ENCODE measurements around the gene RNF144B.

Gene RNF144B

DNA sequence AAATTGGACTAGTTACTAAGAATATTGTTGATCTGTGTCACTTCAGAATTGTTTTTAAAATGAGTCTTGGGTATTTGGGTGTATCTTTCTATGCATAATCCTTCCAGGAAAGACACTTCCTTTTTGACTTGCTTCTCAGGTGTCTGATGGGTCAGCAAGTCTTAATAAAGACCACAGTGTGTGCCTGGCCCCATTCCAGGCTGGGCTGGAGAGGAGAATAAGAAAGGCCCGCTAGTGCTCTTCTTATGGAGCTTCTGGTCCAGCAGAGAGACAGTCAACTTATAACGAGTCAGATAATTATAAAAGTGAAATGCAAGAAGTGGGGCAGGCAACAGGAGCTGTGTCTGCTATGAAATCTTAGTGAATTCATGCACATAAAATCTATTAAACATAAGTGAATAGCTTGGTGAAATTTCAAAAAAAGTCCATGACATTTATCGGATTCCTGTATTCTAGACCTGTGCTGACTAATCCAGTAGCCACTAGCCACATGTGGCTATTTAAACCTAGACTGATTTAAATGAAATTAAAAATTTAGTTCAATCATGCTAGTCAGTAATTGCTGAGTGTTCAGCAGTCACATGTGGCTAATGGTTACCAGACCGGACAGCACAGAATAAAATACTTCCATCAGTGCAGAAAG lies 42.6 kb downstream of the RNF144B start:
- H3K9me3 ChIP-seq (ENCODE audit: control insufficient read depth, insufficient read depth, low read length) = no peaks in the 10 kb centered on the region
- no peak overlapping the region for H3K9ac ChIP-seq (ENCODE audit: low read depth, low read length)
- H3K4me3 ChIP-seq (ENCODE audit: low read depth, low read length) = no peak overlapping the region
- H3K27me3 ChIP-seq (ENCODE audit: control insufficient read depth, insufficient read depth, low read length) = no peaks in the 10 kb centered on the region
- H3K4me1 ChIP-seq (ENCODE audit: control insufficient read depth, insufficient read depth, low read length) = no peaks in the 10 kb centered on the region
- H3K36me3 ChIP-seq (ENCODE audit: control insufficient read depth, insufficient read depth, low read length) = no peaks in the 10 kb centered on the region

GRCh38 chr6:18431581-18431980 lies 44.4 kb downstream of the RNF144B start:
- Histone ChIP-seq H3K9me3 (ENCODE audit: control insufficient read depth, insufficient read depth, low read length) (no peaks in the 10 kb centered on the region), H3K27me3 (ENCODE audit: control insufficient read depth, insufficient read depth, low read length) (no peaks in the 10 kb centered on the region), H3K36me3 (ENCODE audit: control insufficient read depth, insufficient read depth, low read length) (no peaks in the 10 kb centered on the region), H3K9ac (ENCODE audit: low read depth, low read length) (no peak overlapping the region), H3K4me3 (ENCODE audit: low read depth, low read length) (no peak overlapping the region), H3K4me1 (ENCODE audit: control insufficient read depth, insufficient read depth, low read length) (no peaks in the 10 kb centered on the region)

DNA sequence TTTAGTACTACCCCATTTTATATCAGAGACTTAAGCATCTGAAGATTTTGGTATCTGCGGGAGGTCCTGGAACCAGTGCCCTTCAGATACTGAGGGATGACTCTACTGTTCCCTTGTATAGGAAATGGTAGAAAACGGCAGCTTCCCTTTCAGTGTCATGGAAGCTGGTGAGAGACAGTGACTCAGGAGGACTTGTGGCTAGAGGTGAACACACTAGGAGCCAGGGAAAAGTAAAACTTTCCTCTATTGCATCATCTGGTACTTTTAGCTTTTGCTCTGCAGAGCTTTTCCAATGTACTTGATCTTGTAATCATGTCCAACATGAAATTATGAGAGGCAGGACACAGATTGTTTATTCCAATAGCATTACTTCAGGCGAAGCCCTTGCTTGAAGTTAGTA lies 45.0 kb downstream of the RNF144B start:
- Histone ChIP-seq H3K9ac (ENCODE audit: low read depth, low read length) (no peak overlapping the region), H3K4me1 (ENCODE audit: control insufficient read depth, insufficient read depth, low read length) (no peaks in the 10 kb centered on the region), H3K4me3 (ENCODE audit: low read depth, low read length) (no peak overlapping the region), H3K36me3 (ENCODE audit: control insufficient read depth, insufficient read depth, low read length) (no peaks in the 10 kb centered on the region), H3K27me3 (ENCODE audit: control insufficient read depth, insufficient read depth, low read length) (no peaks in the 10 kb centered on the region), H3K9me3 (ENCODE audit: control insufficient read depth, insufficient read depth, low read length) (no peaks in the 10 kb centered on the region)

DNA sequence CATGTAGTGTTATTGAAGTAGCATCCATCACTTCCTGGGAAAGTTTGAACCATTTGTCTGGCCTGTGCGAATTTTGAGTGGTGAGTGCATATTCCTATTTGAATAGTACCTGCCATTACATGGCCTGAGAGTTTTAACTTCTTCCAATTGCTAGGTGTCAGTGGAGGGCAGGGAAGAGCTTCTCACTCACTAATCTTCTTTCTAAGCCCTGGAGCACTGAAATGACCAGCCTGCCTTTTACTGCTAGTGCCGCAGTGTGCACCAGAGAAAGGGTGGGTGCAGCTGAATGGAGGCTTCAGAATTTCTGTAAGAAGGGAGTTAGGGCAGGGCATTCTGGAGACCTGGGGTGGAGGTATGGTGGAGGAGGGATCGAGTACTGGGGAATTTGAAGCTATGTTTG lies 45.5 kb downstream of the RNF144B start:
- H3K9me3 ChIP-seq (ENCODE audit: control insufficient read depth, insufficient read depth, low read length) = no peaks in the 10 kb centered on the region
- H3K9ac ChIP-seq (ENCODE audit: low read depth, low read length) = no peak overlapping the region
- H3K4me1 ChIP-seq (ENCODE audit: control insufficient read depth, insufficient read depth, low read length) = no peaks in the 10 kb centered on the region
- H3K4me3 ChIP-seq (ENCODE audit: low read depth, low read length) = no peak overlapping the region
- H3K27me3 ChIP-seq (ENCODE audit: control insufficient read depth, insufficient read depth, low read length) = no peaks in the 10 kb centered on the region
- no peaks in the 10 kb centered on the region for H3K36me3 ChIP-seq (ENCODE audit: control insufficient read depth, insufficient read depth, low read length)

DNA sequence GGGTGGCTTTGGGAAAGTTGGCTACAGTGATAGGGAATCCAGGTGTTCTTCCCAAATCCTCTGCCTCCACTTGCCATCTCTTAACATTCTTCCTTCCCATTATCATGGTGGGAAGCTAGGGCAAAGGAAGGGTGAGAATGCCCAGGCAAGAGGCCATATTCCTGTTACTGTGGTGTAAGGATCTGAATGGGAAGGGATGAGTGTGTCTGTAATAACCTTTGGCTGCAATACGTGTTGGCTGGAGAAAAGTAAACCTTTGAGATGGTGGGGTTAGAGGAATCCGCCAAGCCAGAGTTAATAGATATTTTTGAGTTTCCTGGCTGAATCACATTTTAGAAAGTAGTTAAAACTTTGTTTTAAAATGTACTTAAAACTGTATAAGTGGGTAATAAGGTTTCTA lies 45.9 kb downstream of the RNF144B start:
- no peaks in the 10 kb centered on the region for H3K4me1 ChIP-seq (ENCODE audit: control insufficient read depth, insufficient read depth, low read length)
- H3K4me3 ChIP-seq (ENCODE audit: low read depth, low read length) = no peak overlapping the region
- H3K36me3 ChIP-seq (ENCODE audit: control insufficient read depth, insufficient read depth, low read length) = no peaks in the 10 kb centered on the region

GRCh38 chr6:18436341-18436740 lies 49.2 kb downstream of the RNF144B start:
- Histone ChIP-seq H3K4me1 (ENCODE audit: control insufficient read depth, insufficient read depth, low read length) (no peaks in the 10 kb centered on the region), H3K27me3 (ENCODE audit: control insufficient read depth, insufficient read depth, low read length) (no peaks in the 10 kb centered on the region), H3K4me3 (ENCODE audit: low read depth, low read length) (no peak overlapping the region), H3K9ac (ENCODE audit: low read depth, low read length) (no peak overlapping the region), H3K36me3 (ENCODE audit: control insufficient read depth, insufficient read depth, low read length) (no peaks in the 10 kb centered on the region), H3K9me3 (ENCODE audit: control insufficient read depth, insufficient read depth, low read length) (no peaks in the 10 kb centered on the region)

More for the DNA sequence above, 45.9 kb downstream of the RNF144B start:
- Histone ChIP-seq H3K9ac (ENCODE audit: low read depth, low read length) (no peak overlapping the region), H3K9me3 (ENCODE audit: control insufficient read depth, insufficient read depth, low read length) (no peaks in the 10 kb centered on the region), H3K27me3 (ENCODE audit: control insufficient read depth, insufficient read depth, low read length) (no peaks in the 10 kb centered on the region)

DNA sequence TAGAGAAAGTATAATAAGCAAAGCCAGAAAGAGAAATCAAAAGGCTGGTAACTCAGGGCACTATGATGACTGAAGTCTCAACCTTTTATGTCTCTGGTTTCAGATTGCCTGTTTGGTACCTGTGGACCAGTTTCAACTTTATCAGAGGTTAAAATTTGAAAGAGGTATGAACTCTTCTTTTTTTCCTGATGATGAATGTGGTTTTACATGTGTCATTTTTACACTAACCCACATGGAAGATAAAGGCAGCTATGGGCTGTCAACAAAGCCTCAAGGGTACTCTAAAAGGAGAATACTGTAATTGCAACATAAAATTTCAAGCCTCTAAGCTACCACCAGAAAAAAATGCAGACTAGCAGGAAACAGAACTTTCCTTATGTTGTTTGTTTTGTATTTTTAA lies 52.4 kb downstream of the RNF144B start:
- no peaks in the 10 kb centered on the region for H3K27me3 ChIP-seq (ENCODE audit: control insufficient read depth, insufficient read depth, low read length)
- no peaks in the 10 kb centered on the region for H3K4me1 ChIP-seq (ENCODE audit: control insufficient read depth, insufficient read depth, low read length)
- H3K9me3 ChIP-seq (ENCODE audit: control insufficient read depth, insufficient read depth, low read length) = no peaks in the 10 kb centered on the region
- no peak overlapping the region for H3K9ac ChIP-seq (ENCODE audit: low read depth, low read length)
- no peaks in the 10 kb centered on the region for H3K36me3 ChIP-seq (ENCODE audit: control insufficient read depth, insufficient read depth, low read length)
- H3K4me3 ChIP-seq (ENCODE audit: low read depth, low read length) = no peak overlapping the region

DNA sequence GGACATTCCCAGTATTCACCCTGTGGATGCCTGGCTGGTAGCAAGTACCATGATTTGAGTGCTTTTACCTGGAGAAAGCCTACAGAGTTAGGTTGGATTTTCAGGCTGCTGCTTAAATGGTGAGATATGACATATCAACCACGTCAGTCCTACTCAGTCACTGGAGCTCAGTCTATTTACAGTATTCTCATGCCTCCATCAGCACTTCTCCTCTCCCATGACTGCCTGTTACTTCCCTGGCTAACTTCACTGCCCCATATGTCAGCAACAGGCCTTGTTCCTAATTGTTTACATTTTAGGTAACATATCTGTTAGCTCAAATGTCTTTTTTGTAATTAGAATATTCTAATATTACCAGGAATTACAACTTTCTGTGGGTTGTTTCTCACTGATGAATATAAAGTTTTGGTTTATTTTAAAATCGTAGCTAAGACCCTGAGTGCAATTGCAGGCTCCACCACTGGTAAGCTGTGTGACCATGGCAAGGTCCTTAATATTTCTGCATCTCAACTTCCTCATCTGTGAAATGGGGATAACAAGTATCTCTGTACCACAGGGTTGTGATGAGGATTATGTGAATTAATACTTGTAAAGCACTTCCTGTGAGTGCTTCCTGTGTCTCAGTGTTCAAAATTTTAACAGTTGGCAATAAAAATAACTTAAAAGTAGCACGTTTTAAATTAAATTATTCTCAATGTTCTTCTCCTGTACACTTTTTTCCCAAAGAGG lies 54.3 kb downstream of the RNF144B start:
- Histone ChIP-seq H3K4me1 (ENCODE audit: control insufficient read depth, insufficient read depth, low read length) (no peaks in the 10 kb centered on the region), H3K4me3 (ENCODE audit: low read depth, low read length) (no peak overlapping the region), H3K9me3 (ENCODE audit: control insufficient read depth, insufficient read depth, low read length) (no peaks in the 10 kb centered on the region), H3K27me3 (ENCODE audit: control insufficient read depth, insufficient read depth, low read length) (no peaks in the 10 kb centered on the region), H3K9ac (ENCODE audit: low read depth, low read length) (no peak overlapping the region), H3K36me3 (ENCODE audit: control insufficient read depth, insufficient read depth, low read length) (no peaks in the 10 kb centered on the region)

DNA sequence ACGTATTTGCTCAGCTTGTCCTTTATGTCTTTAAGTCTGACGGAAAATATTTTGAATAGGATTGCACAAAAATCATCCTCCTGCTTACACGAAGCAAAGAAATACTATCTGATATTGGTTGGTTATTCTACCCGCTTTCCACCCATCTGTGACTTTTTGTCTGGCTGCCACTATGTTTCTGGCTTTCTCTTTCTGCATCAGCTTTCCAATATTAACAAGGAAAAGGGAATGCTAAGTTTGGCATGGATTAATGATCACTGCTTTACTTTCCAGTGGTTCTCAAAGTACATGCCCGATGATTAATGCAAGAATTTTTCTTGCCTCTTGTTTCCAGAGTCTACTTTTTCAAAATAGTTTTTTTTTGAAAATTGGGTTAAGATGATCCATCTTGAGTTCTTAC lies 57.0 kb downstream of the RNF144B start:
- Histone ChIP-seq H3K27me3 (ENCODE audit: control insufficient read depth, insufficient read depth, low read length) (no peaks in the 10 kb centered on the region), H3K9ac (ENCODE audit: low read depth, low read length) (no peak overlapping the region), H3K36me3 (ENCODE audit: control insufficient read depth, insufficient read depth, low read length) (no peaks in the 10 kb centered on the region), H3K4me3 (ENCODE audit: low read depth, low read length) (no peak overlapping the region), H3K4me1 (ENCODE audit: control insufficient read depth, insufficient read depth, low read length) (no peaks in the 10 kb centered on the region), H3K9me3 (ENCODE audit: control insufficient read depth, insufficient read depth, low read length) (no peaks in the 10 kb centered on the region)

GRCh38 chr6:18445228-18445627 lies 58.1 kb downstream of the RNF144B start:
- no peaks in the 10 kb centered on the region for H3K36me3 ChIP-seq (ENCODE audit: control insufficient read depth, insufficient read depth, low read length)
- H3K27me3 ChIP-seq (ENCODE audit: control insufficient read depth, insufficient read depth, low read length) = no peaks in the 10 kb centered on the region
- H3K4me1 ChIP-seq (ENCODE audit: control insufficient read depth, insufficient read depth, low read length) = no peaks in the 10 kb centered on the region
- no peaks in the 10 kb centered on the region for H3K9me3 ChIP-seq (ENCODE audit: control insufficient read depth, insufficient read depth, low read length)
- no peak overlapping the region for H3K4me3 ChIP-seq (ENCODE audit: low read depth, low read length)
- H3K9ac ChIP-seq (ENCODE audit: low read depth, low read length) = no peak overlapping the region

GRCh38 chr6:18446771-18447170 lies 59.6 kb downstream of the RNF144B start:
- no peak overlapping the region for H3K9ac ChIP-seq (ENCODE audit: low read depth, low read length)
- H3K4me1 ChIP-seq (ENCODE audit: control insufficient read depth, insufficient read depth, low read length) = no peaks in the 10 kb centered on the region
- H3K36me3 ChIP-seq (ENCODE audit: control insufficient read depth, insufficient read depth, low read length) = no peaks in the 10 kb centered on the region
- no peaks in the 10 kb centered on the region for H3K27me3 ChIP-seq (ENCODE audit: control insufficient read depth, insufficient read depth, low read length)
- no peaks in the 10 kb centered on the region for H3K9me3 ChIP-seq (ENCODE audit: control insufficient read depth, insufficient read depth, low read length)
- no peak overlapping the region for H3K4me3 ChIP-seq (ENCODE audit: low read depth, low read length)

GRCh38 chr6:18447552-18447951 lies 60.4 kb downstream of the RNF144B start:
- Histone ChIP-seq H3K9me3 (ENCODE audit: control insufficient read depth, insufficient read depth, low read length) (no peaks in the 10 kb centered on the region), H3K4me3 (ENCODE audit: low read depth, low read length) (no peak overlapping the region), H3K9ac (ENCODE audit: low read depth, low read length) (no peak overlapping the region), H3K4me1 (ENCODE audit: control insufficient read depth, insufficient read depth, low read length) (no peaks in the 10 kb centered on the region), H3K36me3 (ENCODE audit: control insufficient read depth, insufficient read depth, low read length) (no peaks in the 10 kb centered on the region), H3K27me3 (ENCODE audit: control insufficient read depth, insufficient read depth, low read length) (no peaks in the 10 kb centered on the region)
